Renal cortical epithelial cell (primary cell): ENCODE measurements around the gene HES7. TPM values are rescaled to one million over a fixed set of nuclear protein-coding genes. Genes with fewer than 3 reads are reported as not detected.

ENCODE experiments used
- DNase-seq: peaks from one replicate; pipeline ENCODE4 v3.0.0-alpha.2; 2011; ENCODE audit warnings: low read depth
- total RNA-seq: library from RNA; depleted of rRNA; stranded (reverse); fragments of >200 nt; gene quantifications from 2 replicates; pipeline ENCODE4 v1.2.3, GENCODE V29; 2014

Gene HES7
- total RNA-seq, 1 donor from 2014 or later: not detected

GRCh38 chr17:8155231-8155995 is 31.5 kb upstream of the HES7 start:
- peak; percentile 33 for DNase-seq

- no peak for DNase-seq
These were observed 30.8 kb upstream of the HES7 start for GRCh38 chr17:8154608-8155155.

- DNase-seq: peak; percentile 95
These were observed 30.2 kb upstream of the HES7 start for GRCh38 chr17:8153957-8154607.

GRCh38 chr17:8153525-8153956 is 29.6 kb upstream of the HES7 start:
- DNase-seq: peak; percentile 99

- no peak for DNase-seq
These were observed 29.1 kb upstream of the HES7 start for GRCh38 chr17:8153031-8153451.

GRCh38 chr17:8152112-8152775 is 28.3 kb upstream of the HES7 start, which contains the start of gene PER1:
Gene PER1, minus strand, starts transcription at chr17:8152404. Its CDS starts 1,698 bp downstream, at chr17:8150706.
- DNase-seq: peak; percentile 90

- peak; percentile 26 for DNase-seq
These were observed 27.8 kb upstream of the HES7 start for GRCh38 chr17:8151641-8152111.

- DNase-seq: peak; percentile 62
These were observed 27.3 kb upstream of the HES7 start for GRCh38 chr17:8151120-8151640.

- no peak for DNase-seq
These were observed 26.6 kb upstream of the HES7 start for GRCh38 chr17:8150194-8151119.

- DNase-seq: no peak
These were observed 25.7 kb upstream of the HES7 start for GRCh38 chr17:8149419-8150193.

GRCh38 chr17:8148560-8148959 is 24.7 kb upstream of the HES7 start:
- no peak for DNase-seq

- DNase-seq: no peak
These were observed 24.0 kb upstream of the HES7 start for GRCh38 chr17:8147805-8148404.

GRCh38 chr17:8147141-8147804 is 23.4 kb upstream of the HES7 start:
- no peak for DNase-seq

GRCh38 chr17:8146381-8147140 is 22.7 kb upstream of the HES7 start:
- no peak for DNase-seq

- DNase-seq: no peak
These were observed 21.9 kb upstream of the HES7 start for GRCh38 chr17:8145811-8146210.

- DNase-seq: no peak
These were observed 20.7 kb upstream of the HES7 start for GRCh38 chr17:8144401-8145231.
